A673 (cell line): ENCODE results near the gene CYP17A1. TPM values are rescaled to one million over a fixed set of nuclear protein-coding genes. Genes with fewer than 3 reads are reported as not detected.
"Not testable (repeated sequence)": the region's sequence is repeated elsewhere in the genome, so short reads cannot be mapped to it uniquely, and the experiment has no call there.

Source experiments
- BruUV-seq: library from RNA; stranded (reverse); fragments of 400-500 nt; replicated peaks from 2 replicates; lab custom pipeline; 2021; lab: Mats Ljungman, UMichigan
- CTCF ChIA-PET: fragments of 300-600 bp; sonication (Branson Sonifier 250); formaldehyde crosslinking; loops from one replicate; lab custom pipeline; 2022; ENCODE audit warnings: antibody characterized with exemption; lab: Charles Lee
- POLR2A ChIA-PET: fragments of 300-600 bp; sonication (Branson Sonifier 250); formaldehyde crosslinking; loops from one replicate; lab custom pipeline; 2022; ENCODE audit warnings: antibody characterized with exemption; ENCODE audit not compliant: low non-redundant PET; lab: Charles Lee
- DNase-seq: peaks from one replicate; pipeline ENCODE4 v3.0.0-alpha.2; 2015; ENCODE audit warnings: low spot score
- H3K27ac ChIP-seq: fragments of 200-600 bp; sonication (generic); 2 replicates; pipeline ENCODE4 v1.5.1; 2016; ENCODE audit warnings: mixed run types, low read depth, mild to moderate bottlenecking, mixed read lengths, antibody characterized with exemption, low read length; ENCODE audit not compliant: poor library complexity, severe bottlenecking
- H3K27me3 ChIP-seq: fragments of 200-600 bp; sonication (generic); replicated peaks from 2 replicates; pipeline ENCODE4 v1.6.1; 2017; ENCODE audit warnings: mixed run types, low read depth, mild to moderate bottlenecking, mixed read lengths, antibody characterized with exemption, low read length; ENCODE audit not compliant: insufficient read depth, poor library complexity
- H3K36me3 ChIP-seq: fragments of 200-600 bp; sonication (generic); 2 replicates; pipeline ENCODE4 v1.6.1; 2016; ENCODE audit warnings: mixed run types, mild to moderate bottlenecking, mixed read lengths, antibody characterized with exemption, low read length; ENCODE audit not compliant: insufficient read depth, poor library complexity, severe bottlenecking
- H3K4me1 ChIP-seq: fragments of 200-600 bp; sonication (generic); 2 replicates; pipeline ENCODE4 v1.6.1; 2017; ENCODE audit warnings: mixed run types, mild to moderate bottlenecking, mixed read lengths, antibody characterized with exemption, low read length; ENCODE audit not compliant: insufficient read depth, poor library complexity, severe bottlenecking
- H3K4me3 ChIP-seq: fragments of 200-600 bp; sonication (generic); 2 replicates; pipeline ENCODE4 v1.5.1; 2016; ENCODE audit warnings: low read depth, mixed run types, mild to moderate bottlenecking, mixed read lengths, low read length; ENCODE audit not compliant: poor library complexity, severe bottlenecking
- H3K9me3 ChIP-seq: fragments of 200-600 bp; sonication (generic); 2 replicates; pipeline ENCODE4 v1.6.1; 2016; ENCODE audit warnings: mixed run types, low read depth, mild to moderate bottlenecking, mixed read lengths, antibody characterized with exemption, low read length; ENCODE audit not compliant: poor library complexity, severe bottlenecking
- CTCF ChIP-seq: fragments of 300-800, 200-600 bp; sonication (generic); conservative IDR thresholded peaks from 2 replicates; pipeline ENCODE4 v1.5.1; 2017; ENCODE audit warnings: low read depth, mild to moderate bottlenecking, antibody characterized with exemption, low read length, moderate library complexity, mixed read lengths
- EZH2 ChIP-seq: fragments of 200-600 bp; sonication (generic); IDR thresholded peaks from 2 replicates; pipeline ENCODE4 v1.6.1; 2017; ENCODE audit warnings: borderline replicate concordance, low read depth, mild to moderate bottlenecking, mixed read lengths, antibody characterized with exemption, low read length; ENCODE audit not compliant: poor library complexity, severe bottlenecking
- intact Hi-C: fragments of 100-400 bp; cut with micrococcal nuclease; formaldehyde crosslinking; loops from one replicate; pipeline ENCODE4 v1.10.0; 2022; ENCODE audit not compliant: unreplicated experiment
- total RNA-seq: library from RNA; stranded (reverse); gene quantifications from 2 replicates; pipeline ENCODE4 v1.2.3, GENCODE V29; 2021

The CYP17A1 gene
- total RNA-seq, 1 experiment from 2014 or later, result not detected

DNA sequence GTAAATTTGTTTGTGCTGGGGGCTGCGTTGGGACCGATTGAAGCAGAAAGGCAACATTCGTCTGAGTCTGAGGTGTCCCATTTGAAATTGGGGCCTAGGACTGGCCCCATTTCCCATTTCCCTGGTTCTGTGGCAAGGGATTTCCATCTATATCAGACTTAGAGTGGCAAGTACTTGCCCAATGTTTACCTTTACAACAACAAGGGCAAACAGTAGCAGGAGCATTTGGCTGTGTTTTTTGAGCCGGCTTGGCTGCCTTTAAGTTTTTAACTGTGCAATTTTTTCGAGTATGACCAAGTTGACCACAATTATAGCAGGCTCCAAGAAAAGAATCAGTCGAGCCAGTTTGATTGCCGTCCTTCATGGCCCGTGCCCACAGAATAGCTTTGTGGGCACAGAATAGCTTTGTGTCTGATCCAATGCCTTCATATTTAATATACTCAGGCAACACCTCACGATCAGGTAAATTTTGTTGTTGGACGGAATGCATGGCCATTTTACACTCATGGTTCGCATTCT, 4.7 kb upstream of the CYP17A1 start:
- TF ChIP-seq CTCF (no peak), EZH2 (no peak)
- BruUV-seq, result no TSS peak
- no peaks in the 10 kb centered on the region for H3K9me3 ChIP-seq
- H3K27ac ChIP-seq, result no peak overlapping the region
- no peaks in the 10 kb centered on the region for H3K4me1 ChIP-seq
- DNase-seq, result no peak
- ChIA-PET POLR2A (no interaction called here), CTCF (no interaction called here)
- intact Hi-C loops, result no loop called here
- no peak overlapping the region for H3K4me3 ChIP-seq
- no peaks in the 10 kb centered on the region for H3K36me3 ChIP-seq
- H3K27me3 ChIP-seq, result no peaks in the 10 kb centered on the region

GRCh38 chr10:102838276-102838927, 1.2 kb upstream of the CYP17A1 start:
- H3K27me3 ChIP-seq, H3K4me3 ChIP-seq, BruUV-seq, H3K4me1 ChIP-seq, H3K27ac ChIP-seq, DNase-seq, H3K36me3 ChIP-seq, CTCF ChIA-PET, POLR2A ChIA-PET, H3K9me3 ChIP-seq: not testable (repeated sequence)
- intact Hi-C loops, result loop anchor here (5.0 kb wide), 2 partner anchors 404 to 644 kb away; no protein-coding TSS in a partner anchor

- intact Hi-C loops, result loop anchor here (1.0 to 5.0 kb wide), 4 partner anchors 66 to 647 kb away; no protein-coding TSS in a partner anchor
- Histone ChIP-seq H3K36me3 (no peaks in the 10 kb centered on the region), H3K4me3 (no peak overlapping the region), H3K4me1 (no peaks in the 10 kb centered on the region), H3K9me3 (no peaks in the 10 kb centered on the region), H3K27ac (no peak overlapping the region), H3K27me3 (no peaks in the 10 kb centered on the region)
- peak; percentile 86 for DNase-seq
- TF ChIP-seq EZH2 (no peak), CTCF (peak; percentile 94)
- CTCF ChIA-PET, result interaction anchor here (0.5 to 3.4 kb wide), 3 partner anchors 66 to 99 kb away, joined by 3 to 30 read pairs (median 6); partner anchors contain the start of gene WBP1L
- POLR2A ChIA-PET, result no interaction called here
- BruUV-seq, result no TSS peak
Measured at GRCh38 chr10:102835007-102835482, 2.2 kb downstream of the CYP17A1 start.
